DND-41 (cell line): ENCODE measurements around the gene NEAT1.
A peak's percentile ranks its signal among the peaks of the same experiment; 100 is the strongest.

Experiments
- ATAC-seq: fragments of 200-7000 bp; cut with Tn5 transposase; 3 replicates; pipeline ENCODE4 v1.9.1; 2021; ENCODE audit warnings: low read depth; ENCODE audit not compliant: insufficient read depth
- DNase-seq: peaks from one replicate; pipeline ENCODE4 v3.0.0-alpha.2; 2020
- H2AFZ ChIP-seq: 2 replicates; pipeline ENCODE4 v1.6.0; 2012; ENCODE audit warnings: low read depth, low read length
- H3K27ac ChIP-seq: 2 replicates; pipeline ENCODE4 v1.5.1; 2012; ENCODE audit warnings: low read length, inconsistent platforms
- H3K27me3 ChIP-seq: fragments of 200-600 bp; sonication (generic); 2 replicates; pipeline ENCODE4 v1.6.0; 2012; ENCODE audit warnings: low read length, mild to moderate bottlenecking, inconsistent platforms; ENCODE audit not compliant: insufficient read depth, poor library complexity
- H3K36me3 ChIP-seq: 2 replicates; pipeline ENCODE4 v1.5.1; 2012; ENCODE audit warnings: low read length, inconsistent platforms; ENCODE audit not compliant: insufficient read depth
- H3K4me1 ChIP-seq: 2 replicates; pipeline ENCODE4 v1.5.1; 2012; ENCODE audit warnings: mild to moderate bottlenecking, low read length; ENCODE audit not compliant: insufficient read depth
- H3K4me2 ChIP-seq: 2 replicates; pipeline ENCODE4 v1.6.0; 2012; ENCODE audit warnings: mild to moderate bottlenecking, moderate library complexity, low read length, inconsistent platforms; ENCODE audit not compliant: insufficient read depth
- H3K4me3 ChIP-seq, 2 experiments: fragments of 200-600 bp in 1 of 2; shearing (Covaris generic) in 1 of 2; 2 replicates each; pipeline ENCODE4 v1.5.1; 2012 to 2016; ENCODE audit warnings: inconsistent platforms in 2 of 2, low read length in 2 of 2, mild to moderate bottlenecking in 2 of 2, low read depth in 1 of 2, moderate library complexity in 1 of 2
- H3K79me2 ChIP-seq: 2 replicates; pipeline ENCODE4 v1.6.0; 2012; ENCODE audit warnings: low read length, inconsistent platforms; ENCODE audit not compliant: insufficient read depth
- H3K9ac ChIP-seq: 2 replicates; pipeline ENCODE4 v1.6.0; 2012; ENCODE audit warnings: low read depth, mild to moderate bottlenecking, inconsistent platforms, low read length, moderate library complexity
- H3K9me3 ChIP-seq: 2 replicates; pipeline ENCODE4 v1.5.1; 2012; ENCODE audit warnings: low read length, moderate library complexity, mild to moderate bottlenecking, inconsistent platforms; ENCODE audit not compliant: insufficient read depth, severe bottlenecking
- H4K20me1 ChIP-seq: 2 replicates; pipeline ENCODE4 v1.6.0; 2012; ENCODE audit warnings: low read length; ENCODE audit not compliant: insufficient read depth
- EZH2 ChIP-seq: IDR thresholded peaks from 3 replicates; pipeline ENCODE4 v1.6.1; 2012; ENCODE audit warnings: borderline replicate concordance, low read depth, mild to moderate bottlenecking, moderate library complexity, low read length, inconsistent platforms; ENCODE audit not compliant: severe bottlenecking
- TF ChIP-seq, protein P1 (sequence below): IDR thresholded peaks from 2 replicates; pipeline ENCODE4 v1.5.1; 2012; ENCODE audit warnings: borderline replicate concordance, low read length, moderate library complexity, mild to moderate bottlenecking; ENCODE audit not compliant: poor library complexity, severe bottlenecking; ENCODE audit errors: extremely low read depth

NEAT1 gene

DNA sequence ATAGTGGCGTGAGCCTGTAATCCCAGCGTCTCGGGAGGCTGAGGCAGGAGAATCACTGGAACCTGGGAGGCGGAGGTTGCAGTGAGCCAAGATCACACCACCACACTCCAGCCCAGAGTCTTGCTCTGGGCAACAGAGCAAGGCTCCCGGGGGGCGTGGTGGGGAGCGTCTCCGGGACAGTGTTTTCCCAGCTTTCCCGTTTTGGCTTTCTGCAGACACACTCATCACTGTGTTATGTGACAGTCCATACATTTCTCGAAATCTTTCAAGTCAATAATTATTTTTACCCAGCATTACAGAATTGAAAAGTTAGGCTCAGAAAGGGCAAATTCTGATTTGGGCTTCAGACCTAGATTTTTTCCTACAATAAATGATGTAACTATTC lies 31.7 kb downstream of the NEAT1 start:
- Histone ChIP-seq H3K36me3 (no peaks in the 10 kb centered on the region), H3K9me3 (no peaks in the 10 kb centered on the region), H4K20me1 (no peaks in the 10 kb centered on the region), H2AFZ (peak overlapping the region; percentile 95; the same call in 1 of the 2 replicates), H3K9ac (peak overlapping the region; percentile 53; the same call in 1 of the 2 replicates), H3K4me2 (peak overlapping the region; percentile 84), H3K4me1 (peaks cover 16% of the 10 kb centered on the region), H3K27me3 (no peaks in the 10 kb centered on the region), H3K27ac (no peak overlapping the region), H3K79me2 (peaks cover 5% of the 10 kb centered on the region), H3K4me3 (peak overlapping the region in 1 of 2 experiments; percentile 71; a peak in 2 of 4 replicates)
- no peak for ATAC-seq
- no peak for TF ChIP-seq EZH2
- TF ChIP-seq, protein P1, sequence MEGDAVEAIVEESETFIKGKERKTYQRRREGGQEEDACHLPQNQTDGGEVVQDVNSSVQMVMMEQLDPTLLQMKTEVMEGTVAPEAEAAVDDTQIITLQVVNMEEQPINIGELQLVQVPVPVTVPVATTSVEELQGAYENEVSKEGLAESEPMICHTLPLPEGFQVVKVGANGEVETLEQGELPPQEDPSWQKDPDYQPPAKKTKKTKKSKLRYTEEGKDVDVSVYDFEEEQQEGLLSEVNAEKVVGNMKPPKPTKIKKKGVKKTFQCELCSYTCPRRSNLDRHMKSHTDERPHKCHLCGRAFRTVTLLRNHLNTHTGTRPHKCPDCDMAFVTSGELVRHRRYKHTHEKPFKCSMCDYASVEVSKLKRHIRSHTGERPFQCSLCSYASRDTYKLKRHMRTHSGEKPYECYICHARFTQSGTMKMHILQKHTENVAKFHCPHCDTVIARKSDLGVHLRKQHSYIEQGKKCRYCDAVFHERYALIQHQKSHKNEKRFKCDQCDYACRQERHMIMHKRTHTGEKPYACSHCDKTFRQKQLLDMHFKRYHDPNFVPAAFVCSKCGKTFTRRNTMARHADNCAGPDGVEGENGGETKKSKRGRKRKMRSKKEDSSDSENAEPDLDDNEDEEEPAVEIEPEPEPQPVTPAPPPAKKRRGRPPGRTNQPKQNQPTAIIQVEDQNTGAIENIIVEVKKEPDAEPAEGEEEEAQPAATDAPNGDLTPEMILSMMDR, result no peak
- DNase-seq, result no peak

DNA sequence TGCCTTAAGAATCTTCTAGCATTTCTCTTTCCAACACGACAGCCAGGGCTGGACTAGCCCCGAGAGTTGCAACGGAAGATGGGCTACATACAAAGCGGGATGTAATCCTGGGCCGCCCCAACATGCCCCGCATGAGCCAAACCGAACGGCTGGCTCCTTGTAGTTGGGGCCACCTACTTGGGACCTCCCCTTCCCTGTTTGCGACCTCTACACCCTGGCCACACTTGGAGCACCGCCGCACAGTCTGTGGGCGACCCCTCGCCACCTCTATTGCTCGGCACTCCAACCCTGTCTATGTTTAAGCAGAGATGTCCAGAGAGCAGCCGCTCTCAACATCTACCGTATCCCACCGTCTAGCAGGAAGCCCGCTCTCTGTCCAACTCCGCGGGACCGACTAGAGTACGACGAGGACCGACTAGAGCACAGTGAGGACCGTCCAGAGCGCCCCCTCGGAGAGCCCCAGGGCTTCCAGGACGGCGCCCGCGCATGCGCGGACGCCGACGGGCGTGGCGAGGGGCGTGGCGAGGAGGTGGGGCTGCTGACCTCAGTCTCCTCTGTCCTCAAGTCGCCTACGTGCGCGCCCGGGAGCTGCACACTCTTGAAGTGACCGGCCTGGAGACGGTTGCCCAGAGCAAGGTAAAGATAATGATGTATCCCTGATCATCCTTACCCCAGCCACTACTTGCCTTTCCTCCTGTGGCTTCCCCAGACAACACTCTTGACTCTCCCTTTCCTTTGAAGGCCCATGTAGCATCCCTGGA lies 32.3 kb downstream of the NEAT1 start:
- peak; percentile 93 for ATAC-seq

DNA sequence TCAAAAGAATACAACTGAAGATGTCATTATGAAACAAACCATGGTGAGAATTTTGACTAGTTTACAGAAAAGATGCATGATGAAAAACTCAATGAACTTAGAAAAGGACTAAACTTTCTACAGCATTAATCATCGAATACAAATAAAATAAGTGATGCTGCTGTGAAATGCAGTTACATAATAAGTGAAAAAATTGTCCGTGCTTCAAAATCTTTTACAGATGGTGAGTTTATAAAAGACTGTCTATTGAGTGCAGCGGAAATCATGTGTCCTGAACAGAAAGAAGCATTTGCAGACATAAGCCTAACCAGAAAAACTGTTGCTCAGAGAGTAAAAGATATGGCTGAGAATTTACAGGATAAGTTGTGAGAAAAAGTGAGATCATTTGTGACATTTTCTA lies 33.8 kb downstream of the NEAT1 start:
- Histone ChIP-seq H3K79me2 (peaks cover 5% of the 10 kb centered on the region), H3K9ac (no peak overlapping the region), H3K27ac (no peak overlapping the region), H3K4me2 (peak overlapping the region; percentile 14; the same call in 1 of the 2 replicates), H3K27me3 (no peaks in the 10 kb centered on the region), H3K4me3 (no peak overlapping the region), H2AFZ (no peak overlapping the region), H4K20me1 (no peaks in the 10 kb centered on the region), H3K9me3 (no peaks in the 10 kb centered on the region), H3K4me1 (peaks cover 16% of the 10 kb centered on the region), H3K36me3 (no peaks in the 10 kb centered on the region)
- ATAC-seq, result no peak
- no peak for DNase-seq
- no peak for TF ChIP-seq EZH2
- TF ChIP-seq, protein P1, result no peak

More for the DNA sequence above, 32.3 kb downstream of the NEAT1 start:
- Histone ChIP-seq H3K4me3 (peak overlapping the region; percentile 8 to 71), H3K79me2 (peaks cover 5% of the 10 kb centered on the region), H3K36me3 (no peaks in the 10 kb centered on the region), H3K4me2 (peak overlapping the region; percentile 84), H3K27me3 (no peaks in the 10 kb centered on the region), H4K20me1 (no peaks in the 10 kb centered on the region), H3K27ac (peak overlapping the region; percentile 59), H2AFZ (peak overlapping the region; percentile 95), H3K4me1 (peaks cover 16% of the 10 kb centered on the region), H3K9ac (peak overlapping the region; percentile 53), H3K9me3 (no peaks in the 10 kb centered on the region)
- TF ChIP-seq EZH2, result no peak
- TF ChIP-seq, protein P1, result peak; percentile 39
- peak; percentile 80 for DNase-seq
